ENCODE results near the gene ITPK1.
A peak's percentile ranks its signal among the peaks of the same experiment; 100 is the strongest.

ITPK1 gene

GRCh38 chr14:92994942-92995341 is 120.8 kb downstream of the ITPK1 start:
- Histone ChIP-seq H3K36me3 (ENCODE audit: control insufficient read depth in 2 of 2, insufficient read depth in 1 of 2, low read length in 2 of 2) (peaks cover 0 to 13% of the 10 kb centered on the region in 2 experiments; a peak in 1 of 3 replicates), H3K4me3 (ENCODE audit: low read depth, low read length) (no peak overlapping the region), H3K4me1 (ENCODE audit: control insufficient read depth, insufficient read depth, low read length) (no peaks in the 10 kb centered on the region), H3K9me3 (ENCODE audit: control insufficient read depth, insufficient read depth, low read depth, low read length) (no peaks in the 10 kb centered on the region), H3K27ac (ENCODE audit: extremely low read depth, low read depth, low read length) (no peak overlapping the region)
- POLR2A ChIA-PET, result no interaction called here
- CTCF ChIA-PET, result interaction anchor here (0.5 kb wide), 1 partner anchor 180 kb away, joined by 3 read pairs; no protein-coding TSS in a partner anchor
- TF ChIP-seq REPIN1 (tag by site-specific recombination; IDR thresholded peaks at IDR 0.05; ENCODE audit: low read depth) (no peak), HOXA7 (CRISPR knock-in tag; IDR thresholded peaks at IDR 0.05; ENCODE audit: borderline replicate concordance) (no peak), ZIC2 (tag by site-specific recombination; IDR thresholded peaks at IDR 0.05) (peak; percentile 81), ZNF549 (tag by site-specific recombination; IDR thresholded peaks at IDR 0.05) (no peak), ZNF747 (tag by site-specific recombination; IDR thresholded peaks at IDR 0.05) (no peak), BCL11A (tag by site-specific recombination; IDR thresholded peaks at IDR 0.05; ENCODE audit: low read depth) (no peak), ZNF560 (tag by site-specific recombination; IDR thresholded peaks at IDR 0.05; ENCODE audit: borderline replicate concordance) (no peak)

- Histone ChIP-seq H3K4me1 (ENCODE audit: control insufficient read depth, insufficient read depth, low read length) (no peaks in the 10 kb centered on the region), H3K4me3 (ENCODE audit: low read depth, low read length) (no peak overlapping the region), H3K36me3 (ENCODE audit: control insufficient read depth in 2 of 2, insufficient read depth in 1 of 2, low read length in 2 of 2) (peaks cover 0 to 13% of the 10 kb centered on the region in 2 experiments; a peak in 1 of 3 replicates), H3K27ac (ENCODE audit: extremely low read depth, low read depth, low read length) (no peak overlapping the region), H3K9me3 (ENCODE audit: control insufficient read depth, insufficient read depth, low read depth, low read length) (no peaks in the 10 kb centered on the region)
- ChIA-PET POLR2A (no interaction called here), CTCF (no interaction called here)
- TF ChIP-seq MEIS1 (CRISPR knock-in tag; IDR thresholded peaks at IDR 0.05; ENCODE audit: borderline replicate concordance), result no peak
- no peak for TF ChIP-seq ZNF580 (tag by site-specific recombination; IDR thresholded peaks at IDR 0.05)
- TF ChIP-seq ZNF530 (tag by site-specific recombination; IDR thresholded peaks at IDR 0.05; ENCODE audit: low read depth), result no peak
- TF ChIP-seq ZBTB49 (tag by site-specific recombination; IDR thresholded peaks at IDR 0.05; ENCODE audit: low read depth), result no peak
- TF ChIP-seq ZNF2 (tag by site-specific recombination; IDR thresholded peaks at IDR 0.05), result no peak
- no peak for TF ChIP-seq ZNF639 (tag by site-specific recombination; IDR thresholded peaks at IDR 0.05)
- no peak for TF ChIP-seq ZNF747 (tag by site-specific recombination; IDR thresholded peaks at IDR 0.05)
- TF ChIP-seq SCRT1 (tag by site-specific recombination; IDR thresholded peaks at IDR 0.05; ENCODE audit: borderline replicate concordance), result no peak
- TF ChIP-seq KLF7 (tag by site-specific recombination; IDR thresholded peaks at IDR 0.05; ENCODE audit: borderline replicate concordance), result no peak
- TF ChIP-seq ZNF248 (tag by site-specific recombination; IDR thresholded peaks at IDR 0.05), result no peak
- TF ChIP-seq INSM2 (tag by site-specific recombination; IDR thresholded peaks at IDR 0.05), result no peak
- TF ChIP-seq GLIS2 (tag by site-specific recombination; IDR thresholded peaks at IDR 0.05), result no peak
- no peak for TF ChIP-seq ZNF292 (tag by site-specific recombination; IDR thresholded peaks at IDR 0.05; ENCODE audit: borderline replicate concordance, low read depth)
- TF ChIP-seq ZNF362 (tag by site-specific recombination; IDR thresholded peaks at IDR 0.05), result no peak
- TF ChIP-seq ZNF155 (tag by site-specific recombination; IDR thresholded peaks at IDR 0.05), result no peak
- no peak for TF ChIP-seq ZBTB26 (tag by site-specific recombination; optimal IDR thresholded peaks at IDR 0.05)
These were observed 121.5 kb downstream of the ITPK1 start for GRCh38 chr14:92994131-92994676.
